MM.1S (cell line): Measurements from ENCODE around the gene ATP7A.

Experiments used
- DNase-seq: peaks from one replicate; pipeline ENCODE4 v3.0.0-alpha.2; 2015
- H2AFZ ChIP-seq: fragments of 300-600 bp; sonication (generic); 2 replicates; pipeline ENCODE4 v1.6.0; 2016; ENCODE audit warnings: antibody characterized with exemption, low read length
- H3F3A ChIP-seq: fragments of 300-600 bp; sonication (generic); 2 replicates; pipeline ENCODE4 v1.6.1; 2016; ENCODE audit warnings: mild to moderate bottlenecking, antibody characterized with exemption, low read length, moderate library complexity, mixed read lengths; ENCODE audit not compliant: insufficient read depth
- H3K27ac ChIP-seq: fragments of 300-600 bp; sonication (generic); 2 replicates; pipeline ENCODE4 v1.5.1; 2016; ENCODE audit warnings: mild to moderate bottlenecking, low read length
- H3K27me3 ChIP-seq: fragments of 300-600 bp; sonication (generic); replicated peaks from 2 replicates; pipeline ENCODE4 v1.6.0; 2016; ENCODE audit warnings: low read length; ENCODE audit not compliant: insufficient read depth
- H3K36me3 ChIP-seq: fragments of 300-600 bp; sonication (generic); replicated peaks from 2 replicates; pipeline ENCODE4 v1.6.1; 2016; ENCODE audit warnings: mild to moderate bottlenecking, low read length, mixed read lengths; ENCODE audit not compliant: insufficient read depth
- H3K4me1 ChIP-seq: fragments of 300-600 bp; sonication (generic); 2 replicates; pipeline ENCODE4 v1.6.1; 2016; ENCODE audit warnings: low read length, mixed read lengths
- H3K4me2 ChIP-seq: fragments of 300-600 bp; sonication (generic); 2 replicates; pipeline ENCODE4 v1.6.0; 2016; ENCODE audit warnings: low read depth, low read length
- H3K4me3 ChIP-seq: fragments of 300-600 bp; sonication (generic); 2 replicates; pipeline ENCODE4 v1.5.1; 2016; ENCODE audit warnings: low read length, mixed read lengths
- H3K79me2 ChIP-seq: fragments of 300-600 bp; sonication (generic); 2 replicates; pipeline ENCODE4 v1.6.1; 2016; ENCODE audit warnings: mixed run types, low read length, mixed read lengths
- H3K9ac ChIP-seq: fragments of 300-600 bp; sonication (generic); 2 replicates; pipeline ENCODE4 v1.6.1; 2016; ENCODE audit warnings: low read length, mixed read lengths
- H3K9me2 ChIP-seq: fragments of 300-600 bp; sonication (generic); replicated peaks from 2 replicates; pipeline ENCODE4 v1.6.1; 2016; ENCODE audit warnings: mild to moderate bottlenecking, low read length, mixed read lengths; ENCODE audit not compliant: insufficient read depth
- H3K9me3 ChIP-seq: fragments of 300-600 bp; sonication (generic); replicated peaks from 2 replicates; pipeline ENCODE4 v1.6.1; 2016; ENCODE audit warnings: mild to moderate bottlenecking, low read length, mixed read lengths; ENCODE audit not compliant: insufficient read depth
- H4K20me1 ChIP-seq: fragments of 300-600 bp; sonication (generic); 2 replicates; pipeline ENCODE4 v1.6.1; 2016; ENCODE audit warnings: mild to moderate bottlenecking, low read length, moderate library complexity, mixed read lengths; ENCODE audit not compliant: insufficient read depth
- EZH2 ChIP-seq: fragments of 300-600 bp; sonication (generic); optimal IDR thresholded peaks from 2 replicates; pipeline ENCODE3; 2017; ENCODE audit warnings: low read depth, mild to moderate bottlenecking, antibody characterized with exemption, low read length, mixed read lengths
- EZH2phosphoT487 ChIP-seq: fragments of 300-600 bp; sonication (generic); IDR thresholded peaks from 2 replicates; pipeline ENCODE4 v1.6.1; 2018; ENCODE audit warnings: antibody characterized with exemption, low read length
- TF ChIP-seq, protein P1 (sequence below): fragments of 300-600 bp; sonication (generic); IDR thresholded peaks from 2 replicates; pipeline ENCODE4 v1.5.1; 2016; ENCODE audit warnings: antibody characterized with exemption, low read length, mixed read lengths

ATP7A gene

GRCh38 chrX:78024349-78025059 lies 114.0 kb downstream of the ATP7A start:
- H3K9me3 ChIP-seq, result no peaks in the 10 kb centered on the region
- no peaks in the 10 kb centered on the region for H3K27me3 ChIP-seq
- H3K4me2 ChIP-seq, result no peak overlapping the region

GRCh38 chrX:78027798-78028197 lies 117.3 kb downstream of the ATP7A start:
- no peak overlapping the region for H3K27ac ChIP-seq
- H3F3A ChIP-seq, result no peaks in the 10 kb centered on the region
- H3K4me1 ChIP-seq, result no peaks in the 10 kb centered on the region
- no peak overlapping the region for H3K4me3 ChIP-seq
- H3K36me3 ChIP-seq, result no peaks in the 10 kb centered on the region
- no peaks in the 10 kb centered on the region for H3K27me3 ChIP-seq
- no peak overlapping the region for H2AFZ ChIP-seq
- no peak overlapping the region for H3K9ac ChIP-seq
- no peak overlapping the region for H3K4me2 ChIP-seq
- no peaks in the 10 kb centered on the region for H3K79me2 ChIP-seq
- no peaks in the 10 kb centered on the region for H3K9me3 ChIP-seq
- TF ChIP-seq, protein P1, sequence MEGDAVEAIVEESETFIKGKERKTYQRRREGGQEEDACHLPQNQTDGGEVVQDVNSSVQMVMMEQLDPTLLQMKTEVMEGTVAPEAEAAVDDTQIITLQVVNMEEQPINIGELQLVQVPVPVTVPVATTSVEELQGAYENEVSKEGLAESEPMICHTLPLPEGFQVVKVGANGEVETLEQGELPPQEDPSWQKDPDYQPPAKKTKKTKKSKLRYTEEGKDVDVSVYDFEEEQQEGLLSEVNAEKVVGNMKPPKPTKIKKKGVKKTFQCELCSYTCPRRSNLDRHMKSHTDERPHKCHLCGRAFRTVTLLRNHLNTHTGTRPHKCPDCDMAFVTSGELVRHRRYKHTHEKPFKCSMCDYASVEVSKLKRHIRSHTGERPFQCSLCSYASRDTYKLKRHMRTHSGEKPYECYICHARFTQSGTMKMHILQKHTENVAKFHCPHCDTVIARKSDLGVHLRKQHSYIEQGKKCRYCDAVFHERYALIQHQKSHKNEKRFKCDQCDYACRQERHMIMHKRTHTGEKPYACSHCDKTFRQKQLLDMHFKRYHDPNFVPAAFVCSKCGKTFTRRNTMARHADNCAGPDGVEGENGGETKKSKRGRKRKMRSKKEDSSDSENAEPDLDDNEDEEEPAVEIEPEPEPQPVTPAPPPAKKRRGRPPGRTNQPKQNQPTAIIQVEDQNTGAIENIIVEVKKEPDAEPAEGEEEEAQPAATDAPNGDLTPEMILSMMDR, result no peak
- no peak for TF ChIP-seq EZH2phosphoT487
- TF ChIP-seq EZH2, result no peak
- DNase-seq, result no peak
- no peaks in the 10 kb centered on the region for H3K9me2 ChIP-seq
- no peaks in the 10 kb centered on the region for H4K20me1 ChIP-seq

More at GRCh38 chrX:78024349-78025059, 114.0 kb downstream of the ATP7A start:
- Histone ChIP-seq H3K4me1 (no peaks in the 10 kb centered on the region), H3K36me3 (no peaks in the 10 kb centered on the region), H2AFZ (no peak overlapping the region), H3K27ac (no peak overlapping the region), H3K9ac (no peak overlapping the region), H3F3A (no peaks in the 10 kb centered on the region), H3K4me3 (no peak overlapping the region), H3K9me2 (no peaks in the 10 kb centered on the region), H4K20me1 (no peaks in the 10 kb centered on the region), H3K79me2 (no peaks in the 10 kb centered on the region)
- DNase-seq, result peak; percentile 48
- TF ChIP-seq, protein P1, result peak; percentile 79
- TF ChIP-seq EZH2phosphoT487, result no peak
- TF ChIP-seq EZH2, result no peak

DNA sequence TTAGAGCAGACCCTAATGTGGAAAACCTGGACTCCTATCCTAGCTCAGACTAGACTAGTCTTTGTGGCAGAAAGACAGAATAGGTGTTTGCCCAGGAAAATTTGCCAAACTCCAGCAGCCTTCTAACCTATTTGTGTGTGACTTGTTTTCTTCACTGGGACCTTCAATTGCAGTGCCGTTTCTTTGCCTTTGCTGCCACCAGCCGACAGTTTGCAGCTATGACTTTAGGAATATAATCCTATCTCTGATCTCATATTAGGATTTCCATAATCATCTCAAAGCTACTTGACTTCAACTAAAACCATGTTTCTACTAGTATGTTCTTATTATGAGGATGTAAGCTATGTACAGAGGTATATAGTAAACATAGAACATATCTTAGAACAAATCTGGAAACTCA lies 119.2 kb downstream of the ATP7A start:
- H3K9ac ChIP-seq, result no peak overlapping the region
- H3F3A ChIP-seq, result no peaks in the 10 kb centered on the region
- no peaks in the 10 kb centered on the region for H3K9me3 ChIP-seq
- H3K4me2 ChIP-seq, result no peak overlapping the region
- no peak overlapping the region for H3K4me3 ChIP-seq
- H3K27me3 ChIP-seq, result no peaks in the 10 kb centered on the region
- no peak overlapping the region for H3K27ac ChIP-seq
- no peaks in the 10 kb centered on the region for H3K4me1 ChIP-seq
- H3K9me2 ChIP-seq, result no peaks in the 10 kb centered on the region
- H2AFZ ChIP-seq, result no peak overlapping the region
- H3K36me3 ChIP-seq, result no peaks in the 10 kb centered on the region
- TF ChIP-seq, protein P1, result peak; percentile 65
- TF ChIP-seq EZH2phosphoT487, result no peak
- peak; percentile 44 for DNase-seq
- H3K79me2 ChIP-seq, result no peaks in the 10 kb centered on the region
- H4K20me1 ChIP-seq, result no peaks in the 10 kb centered on the region
